ENCODE measurements around the gene SELP. TPM values are rescaled to one million over a fixed set of nuclear protein-coding genes. Genes with fewer than 3 reads are reported as not detected.

The SELP gene
- total RNA-seq, 2 experiments from 2014 or later: 0.45 to 0.48 TPM

DNA sequence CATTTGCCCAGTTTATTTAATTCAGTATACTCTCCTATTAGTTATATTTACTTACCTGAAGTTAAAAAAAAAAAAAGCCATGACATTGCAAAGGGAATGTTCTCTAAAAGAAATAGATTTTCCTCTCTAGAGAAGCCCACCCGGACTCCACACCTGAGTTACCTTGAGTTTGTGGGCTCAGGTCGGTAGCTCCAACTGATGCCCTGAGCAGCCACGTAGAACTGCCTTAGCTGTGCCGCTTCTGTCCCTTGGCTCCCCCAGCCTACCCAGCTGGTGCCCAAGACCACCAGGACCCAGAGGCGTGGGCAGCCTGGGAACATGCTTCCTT is 43.9 kb downstream of the SELP start:
- Mint-ChIP-seq H3K27me3 (no peaks in the 10 kb centered on the region), H3K9me3 (no peaks in the 10 kb centered on the region), H3K4me1 (peaks cover 70% of the 10 kb centered on the region), H3K36me3 (ENCODE audit: low read depth) (no peaks in the 10 kb centered on the region), H3K27ac (peak overlapping the region; percentile 92), H3K4me3 (peak overlapping the region; percentile 89)
- CTCF ChIA-PET: interaction anchor here (0.6 to 2.3 kb wide), 18 partner anchors 9 to 1238 kb away, joined by 3 to 24 read pairs (median 4); partner anchors contain the start of gene SCYL3
- POLR2A ChIA-PET: interaction anchor here (0.5 to 1.5 kb wide), 2 partner anchors 100 to 108 kb away, joined by 3 to 5 read pairs; no protein-coding TSS in a partner anchor
- no peak for DNase-seq

- ChIA-PET CTCF (interaction anchor here (1.3 to 2.3 kb wide), 3 partner anchors 16 to 195 kb away, joined by 3 to 17 read pairs (median 4); no protein-coding TSS in a partner anchor), POLR2A (no interaction called here)
- Mint-ChIP-seq H3K4me1 (peaks cover 70% of the 10 kb centered on the region), H3K36me3 (ENCODE audit: low read depth) (no peaks in the 10 kb centered on the region), H3K4me3 (peak overlapping the region; percentile 89), H3K27me3 (no peaks in the 10 kb centered on the region), H3K27ac (peak overlapping the region; percentile 92), H3K9me3 (no peaks in the 10 kb centered on the region)
- DNase-seq: no peak
Measured at GRCh38 chr1:169585181-169585580, 44.7 kb downstream of the SELP start.

DNA sequence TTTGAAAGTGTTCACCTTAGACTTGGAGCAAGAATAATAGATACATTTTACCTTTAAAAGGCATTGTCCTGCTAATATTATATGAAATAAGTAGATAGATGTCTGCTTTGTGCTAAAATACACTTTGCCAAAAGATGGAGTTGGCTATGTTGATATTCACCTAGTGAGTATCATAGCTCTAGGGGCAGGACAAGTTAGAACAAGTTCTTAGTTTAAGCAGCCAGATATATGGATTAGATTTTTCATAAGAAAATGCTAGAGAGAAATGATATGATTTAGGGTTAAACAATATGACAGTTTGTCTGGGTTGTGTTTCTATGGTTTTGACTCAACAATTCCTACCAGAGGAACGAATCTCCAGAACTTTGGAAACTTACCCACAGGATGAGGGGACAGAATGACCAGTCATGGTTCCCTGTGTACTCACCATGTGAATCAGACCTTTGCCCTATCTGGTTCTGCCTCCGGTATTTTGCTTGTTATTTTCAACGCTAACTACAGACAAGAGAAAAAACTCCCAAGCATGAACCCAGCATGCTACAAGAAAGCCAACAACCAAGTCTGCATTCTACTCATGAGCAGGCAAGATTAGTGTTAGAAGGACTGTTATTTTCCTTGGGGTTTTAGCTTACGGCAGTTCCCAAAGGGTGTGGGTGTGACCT is 45.3 kb downstream of the SELP start:
- DNase-seq: no peak
- CTCF ChIA-PET: no interaction called here
- no peaks in the 10 kb centered on the region for H3K9me3 Mint-ChIP-seq
- H3K4me3 Mint-ChIP-seq: peak overlapping the region; percentile 89
- peaks cover 65% of the 10 kb centered on the region for H3K4me1 Mint-ChIP-seq
- H3K36me3 Mint-ChIP-seq (ENCODE audit: low read depth): no peaks in the 10 kb centered on the region
- POLR2A ChIA-PET: no interaction called here
- peak overlapping the region; percentile 92 for H3K27ac Mint-ChIP-seq
- no peaks in the 10 kb centered on the region for H3K27me3 Mint-ChIP-seq

- ChIA-PET POLR2A (interaction anchor here (0.6 kb wide), 1 partner anchor 130 kb away, joined by 3 read pairs; no protein-coding TSS in a partner anchor), CTCF (interaction anchor here (0.6 to 3.2 kb wide), 3 partner anchors 32 to 235 kb away, joined by 3 to 11 read pairs (median 3); no protein-coding TSS in a partner anchor)
- Mint-ChIP-seq H3K4me1 (peaks cover 6% of the 10 kb centered on the region), H3K27ac (no peak overlapping the region), H3K36me3 (ENCODE audit: low read depth) (peaks cover 14% of the 10 kb centered on the region), H3K27me3 (no peaks in the 10 kb centered on the region), H3K9me3 (no peaks in the 10 kb centered on the region), H3K4me3 (no peak overlapping the region)
- DNase-seq: no peak
Measured at GRCh38 chr1:169577981-169578738, 51.8 kb downstream of the SELP start.

DNA sequence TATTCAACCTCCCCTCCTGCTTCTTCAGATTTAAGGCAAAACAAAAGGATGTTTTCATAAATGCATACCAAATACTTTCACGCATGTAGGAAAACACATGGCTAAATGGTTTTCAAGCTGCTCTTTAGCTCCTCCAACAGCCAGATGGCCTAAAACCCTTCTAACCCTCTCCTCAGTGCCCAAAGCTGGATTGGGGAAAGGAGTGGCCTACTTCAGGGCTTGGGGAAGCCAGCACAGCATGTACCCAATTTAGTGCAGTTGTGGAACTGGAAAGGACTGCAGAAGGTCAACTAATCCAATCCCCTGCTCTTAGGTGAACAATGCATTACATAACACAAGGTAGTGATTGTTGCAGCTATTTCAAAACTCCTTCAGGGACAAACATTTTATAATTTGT is 53.0 kb downstream of the SELP start:
- peaks cover 22% of the 10 kb centered on the region for H3K36me3 Mint-ChIP-seq (ENCODE audit: low read depth)
- no peak for DNase-seq
- POLR2A ChIA-PET: no interaction called here
- H3K4me3 Mint-ChIP-seq: no peak overlapping the region
- no peaks in the 10 kb centered on the region for H3K9me3 Mint-ChIP-seq
- no peak overlapping the region for H3K27ac Mint-ChIP-seq
- CTCF ChIA-PET: interaction anchor here (1.4 kb wide), 1 partner anchor 10 kb away, joined by 7 read pairs; the partner anchor contains the start of gene F5
- H3K27me3 Mint-ChIP-seq: no peaks in the 10 kb centered on the region
- peaks cover 4% of the 10 kb centered on the region for H3K4me1 Mint-ChIP-seq

DNA sequence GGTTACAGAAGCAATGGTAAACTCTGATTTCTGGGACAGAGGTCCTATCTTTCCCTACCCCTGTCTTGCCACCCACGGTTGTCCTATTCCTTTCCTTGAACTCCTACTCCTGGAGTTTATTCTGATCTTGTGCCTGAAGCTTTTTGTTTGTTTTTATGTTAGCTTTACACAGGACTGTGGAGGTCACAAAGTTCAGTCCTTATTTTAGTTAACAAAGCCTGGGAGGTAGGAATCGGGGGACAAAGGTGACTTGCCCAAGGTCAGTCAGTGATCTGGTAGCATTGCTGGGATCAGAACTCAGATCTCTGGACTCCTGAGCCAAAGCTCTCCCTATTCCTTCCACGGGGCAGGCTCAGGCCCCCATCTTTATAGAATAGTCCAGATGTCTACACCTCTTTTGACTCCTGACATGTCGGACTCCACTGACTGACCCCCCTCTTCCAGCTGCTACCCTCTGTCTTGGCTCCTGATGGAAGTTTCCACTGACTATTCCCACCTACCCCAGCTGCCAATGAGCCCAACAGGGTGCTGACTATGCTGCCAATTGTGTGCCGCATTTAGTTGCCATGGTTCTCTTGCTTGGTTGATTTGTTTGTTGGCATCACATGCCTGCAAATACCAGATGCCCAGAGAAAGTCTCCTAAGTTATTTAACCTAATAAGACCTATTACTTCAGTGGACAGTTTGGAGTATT is 53.5 kb downstream of the SELP start:
- CTCF ChIA-PET: interaction anchor here (1.4 kb wide), 1 partner anchor 10 kb away, joined by 7 read pairs; the partner anchor contains the start of gene F5
- Mint-ChIP-seq H3K9me3 (no peaks in the 10 kb centered on the region), H3K4me1 (peaks cover 9% of the 10 kb centered on the region), H3K27me3 (no peaks in the 10 kb centered on the region), H3K36me3 (ENCODE audit: low read depth) (peaks cover 26% of the 10 kb centered on the region), H3K4me3 (no peak overlapping the region), H3K27ac (no peak overlapping the region)
- POLR2A ChIA-PET: no interaction called here
- DNase-seq: no peak

GRCh38 chr1:169574336-169574735 is 55.6 kb downstream of the SELP start:
- no peak overlapping the region for H3K27ac Mint-ChIP-seq
- ChIA-PET POLR2A (no interaction called here), CTCF (no interaction called here)
- no peaks in the 10 kb centered on the region for H3K9me3 Mint-ChIP-seq
- DNase-seq: no peak
- peaks cover 31% of the 10 kb centered on the region for H3K36me3 Mint-ChIP-seq (ENCODE audit: low read depth)
- H3K4me1 Mint-ChIP-seq: peaks cover 12% of the 10 kb centered on the region
- H3K27me3 Mint-ChIP-seq: no peaks in the 10 kb centered on the region
- no peak overlapping the region for H3K4me3 Mint-ChIP-seq

DNA sequence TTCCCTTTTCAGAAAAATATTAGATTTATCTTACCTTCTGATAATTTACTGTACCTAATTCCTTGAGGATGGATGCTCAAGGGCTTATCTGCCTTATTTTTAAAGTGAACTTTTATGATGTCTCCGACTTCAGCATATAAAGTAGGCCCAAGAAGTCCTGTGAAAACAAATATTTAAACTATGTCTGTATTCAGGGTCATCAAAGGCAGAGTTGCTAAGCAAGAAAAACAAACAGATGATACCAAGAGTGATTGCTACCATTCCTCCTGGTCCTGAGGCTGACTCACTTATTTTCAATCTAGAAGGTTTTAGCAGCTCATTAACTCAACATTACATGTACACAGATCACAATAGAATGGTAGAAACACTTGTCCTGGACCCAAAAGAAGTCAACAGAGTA is 57.7 kb downstream of the SELP start:
- Mint-ChIP-seq H3K4me1 (peaks cover 12% of the 10 kb centered on the region), H3K27ac (no peak overlapping the region), H3K36me3 (ENCODE audit: low read depth) (peaks cover 30% of the 10 kb centered on the region), H3K9me3 (no peaks in the 10 kb centered on the region), H3K4me3 (no peak overlapping the region), H3K27me3 (no peaks in the 10 kb centered on the region)
- POLR2A ChIA-PET: interaction anchor here (0.6 kb wide), 1 partner anchor 222 kb away, joined by 3 read pairs; the partner anchor contains the start of gene METTL18
- CTCF ChIA-PET: no interaction called here
- DNase-seq: no peak

GRCh38 chr1:169571450-169571849 is 58.5 kb downstream of the SELP start:
- peaks cover 30% of the 10 kb centered on the region for H3K36me3 Mint-ChIP-seq (ENCODE audit: low read depth)

GRCh38 chr1:169570172-169570574 is 59.8 kb downstream of the SELP start:
- Mint-ChIP-seq H3K27ac (no peak overlapping the region), H3K4me3 (no peak overlapping the region), H3K4me1 (peaks cover 19% of the 10 kb centered on the region), H3K27me3 (no peaks in the 10 kb centered on the region), H3K36me3 (ENCODE audit: low read depth) (peaks cover 22% of the 10 kb centered on the region), H3K9me3 (no peaks in the 10 kb centered on the region)
- POLR2A ChIA-PET: no interaction called here
- CTCF ChIA-PET: no interaction called here
- DNase-seq: no peak

More at GRCh38 chr1:169571450-169571849, 58.5 kb downstream of the SELP start:
- Mint-ChIP-seq H3K27me3 (no peaks in the 10 kb centered on the region), H3K27ac (peak overlapping the region; percentile 27), H3K9me3 (no peaks in the 10 kb centered on the region), H3K4me1 (peaks cover 12% of the 10 kb centered on the region), H3K4me3 (no peak overlapping the region)
- ChIA-PET POLR2A (interaction anchor here (0.6 kb wide), 1 partner anchor 11 kb away, joined by 3 read pairs; no protein-coding TSS in a partner anchor), CTCF (no interaction called here)
- DNase-seq: no peak

GRCh38 chr1:169568497-169568896 is 61.4 kb downstream of the SELP start:
- Mint-ChIP-seq H3K36me3 (ENCODE audit: low read depth) (peaks cover 33% of the 10 kb centered on the region), H3K4me3 (no peak overlapping the region)
- CTCF ChIA-PET: interaction anchor here (1.0 to 1.2 kb wide), 2 partner anchors 11 to 43 kb away, joined by 3 to 5 read pairs; no protein-coding TSS in a partner anchor

GRCh38 chr1:169565335-169566271 is 64.3 kb downstream of the SELP start:
- Mint-ChIP-seq H3K36me3 (ENCODE audit: low read depth) (peaks cover 20% of the 10 kb centered on the region), H3K27ac (no peak overlapping the region), H3K4me3 (no peak overlapping the region), H3K4me1 (peaks cover 18% of the 10 kb centered on the region), H3K27me3 (no peaks in the 10 kb centered on the region), H3K9me3 (peaks cover 16% of the 10 kb centered on the region)
- POLR2A ChIA-PET: no interaction called here
- DNase-seq: no peak
- CTCF ChIA-PET: interaction anchor here (1.2 to 1.4 kb wide), 3 partner anchors 20 to 160 kb away, joined by 3 to 4 read pairs (median 3); partner anchors contain the start of gene F5

More at GRCh38 chr1:169568497-169568896, 61.4 kb downstream of the SELP start:
- H3K27me3 Mint-ChIP-seq: no peaks in the 10 kb centered on the region
- POLR2A ChIA-PET: no interaction called here
- peaks cover 30% of the 10 kb centered on the region for H3K4me1 Mint-ChIP-seq
- peaks cover 12% of the 10 kb centered on the region for H3K9me3 Mint-ChIP-seq
- no peak for DNase-seq
- no peak overlapping the region for H3K27ac Mint-ChIP-seq

Data from activated CD4-positive, alpha-beta T cell treated with anti-CD3 and anti-CD28 coated beads, Interleukin-2, amount 10 ng/mL, durations not matched to agents 7 days and 5 days (primary cell).